Neural cell (in vitro differentiated cells): ENCODE results near the gene PDE1A.

Experiments used
- EZH2 ChIP-seq: fragments of 200-600, 300-800 bp; shearing (Covaris generic), sonication (generic); IDR thresholded peaks from 2 replicates; pipeline ENCODE4 v1.6.1; 2014; ENCODE audit warnings: antibody characterized with exemption, low read length, borderline replicate concordance, mild to moderate bottlenecking; ENCODE audit not compliant: insufficient read depth, poor library complexity, severe bottlenecking
- POLR2AphosphoS5 ChIP-seq: IDR thresholded peaks from 2 replicates; pipeline ENCODE4 v1.6.1; 2012
- SMC3 ChIP-seq: fragments of 450-650 bp; conservative IDR thresholded peaks from 2 replicates; pipeline ENCODE4 v1.6.1; 2014; ENCODE audit warnings: antibody characterized with exemption, mild to moderate bottlenecking, moderate library complexity; ENCODE audit not compliant: poor library complexity
- TF ChIP-seq, protein P1 (sequence below): fragments of 450-650 bp; IDR thresholded peaks from 2 replicates; pipeline ENCODE4 v1.5.1; 2014; ENCODE audit warnings: antibody characterized with exemption, mild to moderate bottlenecking, moderate library complexity; ENCODE audit not compliant: poor library complexity, severe bottlenecking

- TF ChIP-seq, protein P1, sequence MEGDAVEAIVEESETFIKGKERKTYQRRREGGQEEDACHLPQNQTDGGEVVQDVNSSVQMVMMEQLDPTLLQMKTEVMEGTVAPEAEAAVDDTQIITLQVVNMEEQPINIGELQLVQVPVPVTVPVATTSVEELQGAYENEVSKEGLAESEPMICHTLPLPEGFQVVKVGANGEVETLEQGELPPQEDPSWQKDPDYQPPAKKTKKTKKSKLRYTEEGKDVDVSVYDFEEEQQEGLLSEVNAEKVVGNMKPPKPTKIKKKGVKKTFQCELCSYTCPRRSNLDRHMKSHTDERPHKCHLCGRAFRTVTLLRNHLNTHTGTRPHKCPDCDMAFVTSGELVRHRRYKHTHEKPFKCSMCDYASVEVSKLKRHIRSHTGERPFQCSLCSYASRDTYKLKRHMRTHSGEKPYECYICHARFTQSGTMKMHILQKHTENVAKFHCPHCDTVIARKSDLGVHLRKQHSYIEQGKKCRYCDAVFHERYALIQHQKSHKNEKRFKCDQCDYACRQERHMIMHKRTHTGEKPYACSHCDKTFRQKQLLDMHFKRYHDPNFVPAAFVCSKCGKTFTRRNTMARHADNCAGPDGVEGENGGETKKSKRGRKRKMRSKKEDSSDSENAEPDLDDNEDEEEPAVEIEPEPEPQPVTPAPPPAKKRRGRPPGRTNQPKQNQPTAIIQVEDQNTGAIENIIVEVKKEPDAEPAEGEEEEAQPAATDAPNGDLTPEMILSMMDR, result no peak
- no peak for TF ChIP-seq POLR2AphosphoS5
- no peak for TF ChIP-seq SMC3
- TF ChIP-seq EZH2, result no peak
These were observed 180.9 kb downstream of the PDE1A start for GRCh38 chr2:182245963-182246362.
